OCI-LY7 (cell line): ENCODE results near the gene RUVBL2. TPM values are rescaled to one million over a fixed set of nuclear protein-coding genes. Genes with fewer than 3 reads are reported as not detected.

ENCODE experiments used
- BruUV-seq: library from RNA; stranded (reverse); fragments of 400-500 nt; replicated peaks from 2 replicates; lab custom pipeline; 2021; lab: Mats Ljungman, UMichigan
- CTCF ChIA-PET: fragments of 300-600 bp; sonication (Branson Sonifier 250); formaldehyde crosslinking; loops from one replicate; lab custom pipeline; 2022; ENCODE audit warnings: antibody characterized with exemption; ENCODE audit not compliant: unreplicated experiment; lab: Charles Lee
- POLR2A ChIA-PET: fragments of 300-600 bp; sonication (Branson Sonifier 250); formaldehyde crosslinking; loops from one replicate; lab custom pipeline; 2022; ENCODE audit warnings: antibody characterized with exemption; lab: Charles Lee
- DNase-seq: peaks from one replicate; pipeline ENCODE4 v3.0.0-alpha.2; 2015; ENCODE audit warnings: low spot score
- H2AFZ ChIP-seq: fragments of 200-600 bp; sonication (generic), shearing (Covaris generic); 2 replicates; pipeline ENCODE4 v1.6.1; 2014; ENCODE audit warnings: mild to moderate bottlenecking, antibody characterized with exemption, low read length, moderate library complexity
- H3K27ac ChIP-seq: fragments of 200-600 bp; sonication (generic); 2 replicates; pipeline ENCODE4 v1.5.1; 2014; ENCODE audit warnings: mixed run types, low read depth, mild to moderate bottlenecking, moderate library complexity, low read length, inconsistent platforms; ENCODE audit not compliant: poor library complexity, severe bottlenecking
- H3K36me3 ChIP-seq: fragments of 200-600 bp; sonication (generic); 2 replicates; pipeline ENCODE4 v1.6.1; 2014; ENCODE audit warnings: mild to moderate bottlenecking, antibody characterized with exemption, low read length, moderate library complexity, mixed read lengths; ENCODE audit not compliant: insufficient read depth
- H3K4me1 ChIP-seq: fragments of 200-600 bp; sonication (generic); 2 replicates; pipeline ENCODE4 v1.5.1; 2014; ENCODE audit warnings: mild to moderate bottlenecking, low read length; ENCODE audit not compliant: insufficient read depth, poor library complexity, severe bottlenecking
- H3K4me2 ChIP-seq: fragments of 200-600 bp; sonication (generic); 2 replicates; pipeline ENCODE4 v1.6.1; 2014; ENCODE audit warnings: mild to moderate bottlenecking, low read length
- H3K4me3 ChIP-seq: fragments of 200-600 bp; sonication (generic); 2 replicates; pipeline ENCODE4 v1.5.1; 2014; ENCODE audit warnings: mild to moderate bottlenecking, low read depth, low read length; ENCODE audit not compliant: poor library complexity, severe bottlenecking
- H3K79me2 ChIP-seq: fragments of 200-600 bp; sonication (generic); 2 replicates; pipeline ENCODE4 v1.6.1; 2016; ENCODE audit warnings: low read depth, mild to moderate bottlenecking, low read length, moderate library complexity, mixed read lengths; ENCODE audit not compliant: insufficient read depth
- H3K9me2 ChIP-seq: fragments of 200-600 bp; sonication (generic); 2 replicates; pipeline ENCODE4 v1.6.1; 2016; ENCODE audit warnings: mild to moderate bottlenecking, low read length, mixed read lengths; ENCODE audit not compliant: insufficient read depth
- H3K9me3 ChIP-seq: fragments of 200-600 bp; sonication (generic); 2 replicates; pipeline ENCODE4 v1.6.1; 2014; ENCODE audit warnings: mild to moderate bottlenecking, mixed run types, low read length, mixed read lengths
- H4K20me1 ChIP-seq: fragments of 200-600 bp; sonication (generic); 2 replicates; pipeline ENCODE4 v1.6.1; 2014; ENCODE audit warnings: mild to moderate bottlenecking, antibody characterized with exemption, low read length, moderate library complexity, mixed read lengths; ENCODE audit not compliant: insufficient read depth
- EZH2phosphoT487 ChIP-seq: fragments of 200-600 bp; sonication (generic); IDR thresholded peaks from 2 replicates; pipeline ENCODE4 v1.6.1; 2018; ENCODE audit warnings: low read depth, borderline replicate concordance, mild to moderate bottlenecking, mixed run types, antibody characterized with exemption, low read length, moderate library complexity, mixed read lengths
- intact Hi-C: fragments of 100-400 bp; cut with micrococcal nuclease; formaldehyde crosslinking; loops from one replicate; pipeline ENCODE4 v1.10.0; 2022; ENCODE audit not compliant: unreplicated experiment
- total RNA-seq, 2 experiments: library from RNA; depleted of rRNA in 1 of 2; stranded (reverse); fragments of >200 nt in 1 of 2; shearing (Covaris generic) in 1 of 2; gene quantifications; 2 replicates each; pipeline ENCODE4 v1.2.3, GENCODE V29; 2014 to 2022
- TF ChIP-seq, protein P1 (sequence below): fragments of 200-600 bp; sonication (generic); conservative IDR thresholded peaks from 2 replicates; pipeline ENCODE4 v1.5.1; 2014; ENCODE audit warnings: mild to moderate bottlenecking, antibody characterized with exemption, low read length, moderate library complexity, mixed read lengths

The RUVBL2 gene
- total RNA-seq, 2 experiments from 2014 or later = 125 to 265 TPM

DNA sequence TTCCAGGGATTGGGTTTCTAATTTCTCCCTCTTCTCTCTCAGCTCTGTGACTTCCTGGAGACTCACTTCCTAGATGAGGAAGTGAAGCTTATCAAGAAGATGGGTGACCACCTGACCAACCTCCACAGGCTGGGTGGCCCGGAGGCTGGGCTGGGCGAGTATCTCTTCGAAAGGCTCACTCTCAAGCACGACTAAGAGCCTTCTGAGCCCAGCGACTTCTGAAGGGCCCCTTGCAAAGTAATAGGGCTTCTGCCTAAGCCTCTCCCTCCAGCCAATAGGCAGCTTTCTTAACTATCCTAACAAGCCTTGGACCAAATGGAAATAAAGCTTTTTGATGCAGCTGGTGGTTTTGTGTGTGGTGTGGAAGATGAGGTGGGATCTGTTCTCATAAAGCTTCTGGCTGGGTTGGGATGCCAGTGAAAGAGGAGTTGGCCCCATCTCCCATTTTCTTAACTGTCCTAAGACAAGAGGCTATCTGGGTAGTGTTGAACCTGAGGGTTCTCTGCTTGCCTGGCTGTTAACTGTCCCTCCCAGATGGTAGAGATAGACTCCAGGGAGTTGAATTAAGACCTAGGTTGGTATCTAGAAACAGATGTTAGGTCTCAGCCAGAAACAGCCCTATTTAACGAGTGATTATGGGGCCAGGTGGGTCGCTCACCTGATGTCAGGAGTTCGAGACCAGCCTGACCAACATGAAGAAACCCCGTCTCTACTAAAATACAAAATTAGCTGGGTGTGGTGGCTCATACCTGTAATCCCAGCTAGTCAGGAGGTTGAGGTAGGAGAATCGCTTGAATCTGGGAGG, 26.9 kb upstream of the RUVBL2 start:
- Histone ChIP-seq H3K4me1 (peaks cover 71% of the 10 kb centered on the region), H3K9me3 (no peaks in the 10 kb centered on the region), H3K9me2 (no peaks in the 10 kb centered on the region), H2AFZ (no peak overlapping the region), H3K4me2 (peak overlapping the region; percentile 99), H3K79me2 (peaks cover 17% of the 10 kb centered on the region; the same call in 1 of the 2 replicates), H3K36me3 (peaks cover 44% of the 10 kb centered on the region), H4K20me1 (no peaks in the 10 kb centered on the region), H3K4me3 (peak overlapping the region; percentile 73), H3K27ac (peak overlapping the region; percentile 52)
- BruUV-seq = no TSS peak
- intact Hi-C loops = no loop called here
- DNase-seq = no peak
- POLR2A ChIA-PET = interaction anchor here (0.6 to 1.0 kb wide), 5 partner anchors 12 to 138 kb away, joined by 3 read pairs; partner anchors contain the start of gene BAX
- TF ChIP-seq, protein P1, sequence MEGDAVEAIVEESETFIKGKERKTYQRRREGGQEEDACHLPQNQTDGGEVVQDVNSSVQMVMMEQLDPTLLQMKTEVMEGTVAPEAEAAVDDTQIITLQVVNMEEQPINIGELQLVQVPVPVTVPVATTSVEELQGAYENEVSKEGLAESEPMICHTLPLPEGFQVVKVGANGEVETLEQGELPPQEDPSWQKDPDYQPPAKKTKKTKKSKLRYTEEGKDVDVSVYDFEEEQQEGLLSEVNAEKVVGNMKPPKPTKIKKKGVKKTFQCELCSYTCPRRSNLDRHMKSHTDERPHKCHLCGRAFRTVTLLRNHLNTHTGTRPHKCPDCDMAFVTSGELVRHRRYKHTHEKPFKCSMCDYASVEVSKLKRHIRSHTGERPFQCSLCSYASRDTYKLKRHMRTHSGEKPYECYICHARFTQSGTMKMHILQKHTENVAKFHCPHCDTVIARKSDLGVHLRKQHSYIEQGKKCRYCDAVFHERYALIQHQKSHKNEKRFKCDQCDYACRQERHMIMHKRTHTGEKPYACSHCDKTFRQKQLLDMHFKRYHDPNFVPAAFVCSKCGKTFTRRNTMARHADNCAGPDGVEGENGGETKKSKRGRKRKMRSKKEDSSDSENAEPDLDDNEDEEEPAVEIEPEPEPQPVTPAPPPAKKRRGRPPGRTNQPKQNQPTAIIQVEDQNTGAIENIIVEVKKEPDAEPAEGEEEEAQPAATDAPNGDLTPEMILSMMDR = no peak
- TF ChIP-seq EZH2phosphoT487 = no peak
- CTCF ChIA-PET = interaction anchor here (1.0 to 1.3 kb wide), 2 partner anchors 13 to 27 kb away, joined by 3 to 4 read pairs; partner anchors contain the start of genes GYS1 and RUVBL2

GRCh38 chr19:48967346-48968178, 26.1 kb upstream of the RUVBL2 start:
- H3K4me3 ChIP-seq = no peak overlapping the region
- H3K9me3 ChIP-seq = no peaks in the 10 kb centered on the region
- no TSS peak for BruUV-seq
- peak overlapping the region; percentile 99 for H3K4me2 ChIP-seq
- no peak for TF ChIP-seq EZH2phosphoT487
- TF ChIP-seq, protein P1 = no peak
- no peaks in the 10 kb centered on the region for H3K9me2 ChIP-seq
- intact Hi-C loops = no loop called here
- POLR2A ChIA-PET = interaction anchor here (0.6 kb wide), 2 partner anchors 82 to 138 kb away, joined by 3 read pairs; no protein-coding TSS in a partner anchor
- peaks cover 17% of the 10 kb centered on the region; the same call in 1 of the 2 replicates for H3K79me2 ChIP-seq
- no peak for DNase-seq
- H3K36me3 ChIP-seq = peaks cover 44% of the 10 kb centered on the region
- CTCF ChIA-PET = interaction anchor here (1.3 kb wide), 1 partner anchor 26 kb away, joined by 4 read pairs; the partner anchor contains the start of genes GYS1 and RUVBL2
- H3K27ac ChIP-seq = peak overlapping the region; percentile 47
- H3K4me1 ChIP-seq = peaks cover 63% of the 10 kb centered on the region
- H4K20me1 ChIP-seq = no peaks in the 10 kb centered on the region
- no peak overlapping the region for H2AFZ ChIP-seq
